Ovary (tissue), 3 donors: ENCODE data around the gene TRPM3.

ENCODE experiments used
- CTCF ChIP-seq, 3 donors: fragments of 450-650 bp in 2 of 3; fragments of 200-600 bp in 1 of 3; IDR thresholded peaks; one replicate each; pipeline versions ENCODE4 v1.5.1 to v1.8.0; 2016 to 2022; ENCODE audit warnings: antibody characterized with exemption in 3 of 3, mild to moderate bottlenecking in 1 of 3
- EP300 ChIP-seq: sonication (generic); formaldehyde crosslinking; IDR thresholded peaks from one replicate; pipeline ENCODE4 v1.6.1; 2017; ENCODE audit warnings: antibody characterized with exemption
- POLR2A ChIP-seq: fragments of 450-650 bp; IDR thresholded peaks from one replicate; pipeline ENCODE4 v1.6.1; 2017; ENCODE audit warnings: antibody characterized with exemption, mild to moderate bottlenecking, moderate library complexity
- donor health status: DM: no; HTN: no; CAD: no.

- TF ChIP-seq EP300 (no peak), POLR2A (no peak), CTCF (IDR thresholded peaks at IDR 0.05) (no peak)
Observed at GRCh38 chr9:70986984-70987383, 134.4 kb downstream of the TRPM3 start.
